ENCODE data around the gene AIRE.
A peak's percentile ranks its signal among the peaks of the same experiment; 100 is the strongest.
"Not testable (repeated sequence)": the region's sequence is repeated elsewhere in the genome, so short reads cannot be mapped to it uniquely, and the experiment has no call there.

The AIRE gene

DNA sequence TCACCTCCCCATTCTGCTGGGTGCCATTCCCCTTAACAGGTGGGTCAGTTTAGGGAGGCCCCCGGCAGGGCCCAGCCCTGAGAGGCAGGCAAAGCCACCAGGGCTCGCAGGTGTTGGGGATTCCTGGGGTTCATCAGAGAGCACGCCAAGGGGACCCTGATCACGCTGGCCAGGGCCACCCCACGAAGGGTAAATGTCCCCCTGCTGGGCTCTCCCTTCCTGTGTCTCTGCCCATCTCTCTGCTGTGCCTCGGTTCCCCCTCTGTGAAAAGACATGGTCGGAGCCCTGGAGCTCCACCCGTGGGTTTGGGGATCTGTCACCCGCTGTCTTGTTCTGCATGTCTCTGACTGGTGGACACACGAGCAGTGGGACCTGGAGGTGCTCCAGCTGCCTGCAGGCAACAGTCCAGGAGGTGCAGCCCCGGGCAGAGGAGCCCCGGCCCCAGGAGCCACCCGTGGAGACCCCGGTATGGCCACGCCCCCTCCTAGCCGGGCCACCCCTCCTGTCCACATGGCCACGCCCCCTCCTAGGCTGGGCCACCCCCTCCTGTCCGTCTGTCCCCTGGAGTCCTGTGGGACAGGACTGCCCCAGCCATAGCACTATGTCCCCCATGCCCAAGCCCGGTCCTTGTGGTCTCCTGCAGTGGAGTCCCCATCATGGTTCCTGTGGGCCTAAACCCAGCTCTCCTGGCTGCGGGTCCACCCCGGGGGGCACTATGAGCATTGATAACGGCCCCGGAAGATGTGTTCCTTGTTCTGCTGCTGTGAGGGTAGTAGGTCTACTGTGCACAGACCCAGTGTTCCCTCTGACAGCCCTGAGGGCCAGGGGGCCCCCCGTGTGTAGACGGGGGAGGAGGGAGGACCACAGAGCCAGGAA, 6.5 kb downstream of the AIRE start:
- DNase-seq (ENCODE audit: low spot score), result no peak

DNA sequence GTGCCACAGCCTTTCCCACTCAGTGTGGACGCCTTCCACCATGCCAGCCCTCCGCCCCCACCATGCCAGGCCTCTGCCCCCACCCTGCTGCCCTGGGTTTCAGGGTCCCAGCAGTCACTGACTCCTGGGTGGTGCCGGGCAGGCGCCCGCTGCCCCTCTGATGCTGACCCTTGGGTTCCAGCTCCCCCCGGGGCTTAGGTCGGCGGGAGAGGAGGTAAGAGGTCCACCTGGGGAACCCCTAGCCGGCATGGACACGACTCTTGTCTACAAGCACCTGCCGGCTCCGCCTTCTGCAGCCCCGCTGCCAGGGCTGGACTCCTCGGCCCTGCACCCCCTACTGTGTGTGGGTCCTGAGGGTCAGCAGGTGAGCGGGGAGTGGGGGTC, 7.1 kb downstream of the AIRE start:
- DNase-seq (ENCODE audit: low spot score), result no peak

DNA sequence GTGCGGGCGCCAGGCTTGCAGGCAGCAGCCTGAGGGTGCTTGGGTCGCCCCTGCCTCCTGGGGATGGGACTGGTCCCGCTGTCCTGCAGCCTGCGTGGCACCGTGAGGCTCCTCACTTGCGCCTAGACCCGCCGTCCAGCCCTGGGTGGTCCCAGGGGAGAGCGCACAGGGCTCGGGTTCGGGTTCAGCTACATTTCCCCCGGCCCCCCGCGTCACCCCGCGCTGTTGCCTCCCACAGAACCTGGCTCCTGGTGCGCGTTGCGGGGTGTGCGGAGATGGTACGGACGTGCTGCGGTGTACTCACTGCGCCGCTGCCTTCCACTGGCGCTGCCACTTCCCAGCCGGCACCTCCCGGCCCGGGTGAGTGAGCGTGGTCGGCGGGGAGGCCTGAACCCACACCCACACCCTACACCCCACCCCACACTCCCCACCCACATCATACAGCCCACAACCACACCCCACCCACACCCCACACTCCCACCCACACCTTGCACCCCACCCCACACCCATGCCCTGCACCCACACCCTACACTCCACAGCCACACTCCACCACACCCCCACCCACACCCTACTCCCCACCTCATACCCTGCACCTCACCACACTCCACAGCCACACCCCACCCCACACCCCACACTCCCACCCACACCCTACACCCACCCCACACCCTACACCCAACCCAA, 8.0 kb downstream of the AIRE start:
- DNase-seq (ENCODE audit: low spot score), result no peak

DNA sequence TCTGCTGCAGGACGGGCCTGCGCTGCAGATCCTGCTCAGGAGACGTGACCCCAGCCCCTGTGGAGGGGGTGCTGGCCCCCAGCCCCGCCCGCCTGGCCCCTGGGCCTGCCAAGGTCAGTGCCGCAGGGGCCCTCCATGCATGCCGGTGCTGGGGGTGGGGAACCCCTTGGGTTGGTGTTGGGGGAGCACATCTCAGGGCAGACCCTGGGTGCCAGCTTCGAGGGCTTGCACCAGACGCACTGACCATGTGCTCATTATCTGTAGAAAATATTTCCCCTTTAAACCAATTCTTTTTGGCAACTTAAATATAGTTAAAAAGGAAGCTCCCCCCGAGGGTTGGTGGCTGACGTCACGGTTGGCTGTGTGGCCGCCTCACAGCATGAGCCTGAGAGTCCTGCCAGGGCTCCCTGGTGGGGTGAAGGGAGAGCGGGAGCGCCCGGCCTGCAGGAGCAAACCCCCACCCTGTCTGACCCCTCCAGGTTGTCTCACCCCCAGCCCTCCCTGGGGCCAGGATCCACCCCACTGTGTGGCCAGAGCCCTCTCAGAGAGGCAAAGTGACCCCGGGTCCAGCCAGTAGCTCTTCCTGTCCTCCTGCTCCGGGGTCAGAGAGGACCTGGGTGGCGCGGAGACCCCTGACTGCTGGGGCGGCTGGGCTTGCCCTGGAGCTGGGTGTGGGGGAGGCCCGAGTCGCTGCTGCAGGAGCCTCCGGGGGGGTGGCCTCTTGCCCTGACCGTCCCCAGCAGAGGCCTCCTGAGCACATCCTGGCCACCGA, 8.9 kb downstream of the AIRE start:
- no peak for DNase-seq (ENCODE audit: low spot score)

DNA sequence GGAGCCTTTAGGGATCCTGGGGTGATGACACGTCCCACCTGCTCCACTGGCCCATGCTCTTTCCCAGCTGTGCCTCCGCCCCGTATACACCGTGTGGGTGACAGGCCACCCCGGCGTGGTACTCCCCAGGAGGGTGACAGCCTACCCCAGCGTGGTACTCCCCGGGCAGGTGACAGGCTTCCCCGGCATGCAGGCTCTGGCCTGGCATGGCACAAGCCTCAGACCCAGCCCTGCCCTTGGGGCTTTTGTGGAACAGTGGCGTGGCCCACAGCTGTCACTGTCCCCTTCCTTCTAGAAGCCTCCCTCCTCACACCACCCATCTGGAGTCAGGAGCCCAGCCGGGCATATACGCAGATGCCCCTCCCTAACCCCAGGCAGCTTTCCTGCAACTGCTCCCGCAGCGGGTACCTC, 9.5 kb downstream of the AIRE start:
- DNase-seq (ENCODE audit: low spot score), result peak; percentile 32

DNA sequence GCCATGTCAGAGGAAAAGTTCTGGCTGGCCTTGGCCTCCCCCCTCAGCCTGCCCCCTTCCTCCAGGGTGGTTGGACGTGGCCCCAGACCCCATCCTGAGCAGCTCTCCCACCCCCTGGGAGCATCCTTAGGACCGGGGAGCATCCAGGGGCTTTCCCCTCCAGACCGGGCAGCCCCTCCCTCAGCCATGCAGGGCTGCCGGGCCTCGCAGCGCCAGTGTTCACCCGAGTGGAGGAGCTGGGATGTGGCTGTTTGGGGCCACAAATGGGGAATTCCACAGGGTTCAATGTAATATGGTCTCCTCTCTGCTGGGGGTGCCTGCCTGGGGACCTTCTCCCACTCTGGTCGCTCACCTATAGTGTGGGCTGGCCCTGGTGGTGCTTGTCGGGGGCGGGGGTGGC, 10.0 kb downstream of the AIRE start:
- DNase-seq (ENCODE audit: low spot score), result no peak

DNA sequence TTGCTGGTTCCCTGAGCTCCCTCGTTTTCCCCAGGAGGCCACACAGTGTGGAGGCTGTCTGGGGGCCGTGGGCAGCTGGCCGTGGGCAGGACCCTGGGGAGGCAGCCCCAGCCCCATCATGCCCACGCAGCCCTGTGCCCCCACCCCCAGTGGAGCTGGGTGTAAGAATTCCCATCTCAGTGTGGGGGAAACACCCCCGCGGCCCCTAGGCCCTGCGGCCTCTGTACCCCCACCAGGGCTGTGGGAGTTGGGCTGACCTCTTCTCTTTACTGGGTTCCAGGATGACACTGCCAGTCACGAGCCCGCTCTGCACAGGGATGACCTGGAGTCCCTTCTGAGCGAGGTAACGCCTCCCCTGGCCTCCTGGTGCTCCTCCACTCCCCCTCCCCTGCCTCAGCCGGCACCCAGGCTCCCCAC, 10.4 kb downstream of the AIRE start:
- no peak for DNase-seq (ENCODE audit: low spot score)

DNA sequence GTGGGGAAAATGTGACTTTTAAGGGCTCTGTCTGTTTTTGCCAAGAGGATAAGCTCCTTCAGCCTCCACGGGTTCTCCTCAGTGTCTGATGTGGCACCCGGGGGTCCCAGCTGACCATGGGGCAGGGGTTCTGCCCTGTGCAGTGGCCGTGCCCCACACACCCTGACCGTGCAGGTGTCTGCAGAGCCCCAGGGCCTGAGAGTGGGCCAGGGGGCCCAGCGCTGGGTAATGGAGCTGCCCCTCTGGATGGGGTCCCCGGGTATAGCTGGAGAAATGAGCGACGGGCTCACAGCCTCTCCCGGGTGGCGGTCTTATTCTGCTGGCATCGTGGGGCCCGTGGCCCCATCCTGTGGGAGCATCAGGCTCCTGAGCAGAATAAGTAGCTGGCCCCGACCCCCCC, 11.2 kb downstream of the AIRE start:
- DNase-seq (ENCODE audit: low spot score), result no peak

DNA sequence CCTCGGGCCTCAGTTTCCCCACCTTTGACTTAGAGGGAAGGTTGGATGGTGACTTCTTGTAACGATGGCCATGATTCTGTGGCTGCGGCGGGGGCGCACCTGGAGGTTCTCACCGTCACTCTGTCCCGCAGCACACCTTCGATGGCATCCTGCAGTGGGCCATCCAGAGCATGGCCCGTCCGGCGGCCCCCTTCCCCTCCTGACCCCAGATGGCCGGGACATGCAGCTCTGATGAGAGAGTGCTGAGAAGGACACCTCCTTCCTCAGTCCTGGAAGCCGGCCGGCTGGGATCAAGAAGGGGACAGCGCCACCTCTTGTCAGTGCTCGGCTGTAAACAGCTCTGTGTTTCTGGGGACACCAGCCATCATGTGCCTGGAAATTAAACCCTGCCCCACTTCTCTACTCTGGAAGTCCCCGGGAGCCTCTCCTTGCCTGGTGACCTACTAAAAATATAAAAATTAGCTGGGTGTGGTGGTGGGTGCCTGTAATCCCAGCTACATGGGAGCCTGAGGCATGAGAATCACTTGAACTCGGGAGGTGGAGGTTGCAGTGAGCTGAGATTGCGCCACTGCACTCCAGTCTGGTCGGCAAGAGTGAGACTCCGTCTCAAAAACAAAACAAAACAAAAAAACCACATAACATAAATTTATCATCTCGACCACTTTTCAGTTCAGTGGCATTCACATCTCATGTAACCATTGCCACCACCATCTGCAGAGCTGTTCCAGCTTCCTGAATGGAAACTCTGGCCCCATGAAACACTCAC, 12.0 kb downstream of the AIRE start:
- peak; percentile 82 for DNase-seq (ENCODE audit: low spot score)

DNA sequence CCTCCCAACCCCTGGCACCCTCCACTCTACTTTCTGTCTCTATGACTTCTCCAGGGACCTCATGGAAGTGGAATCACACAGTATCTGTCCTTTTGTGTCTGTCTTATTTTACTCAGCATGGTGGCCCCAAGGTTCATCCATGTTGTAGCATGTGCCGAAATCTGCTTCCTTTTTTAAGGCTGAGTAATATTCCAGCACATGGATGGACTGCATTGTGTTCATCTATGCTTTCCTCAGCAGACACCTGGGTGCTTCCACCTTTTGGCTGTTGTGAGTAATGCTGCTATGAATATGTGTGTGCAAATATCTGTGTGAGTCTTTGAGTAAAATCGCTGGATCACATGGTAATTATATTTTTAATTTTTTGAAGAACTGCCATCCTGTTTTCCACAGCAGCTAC, 12.6 kb downstream of the AIRE start:
- DNase-seq (ENCODE audit: low spot score), result peak; percentile 64

DNA sequence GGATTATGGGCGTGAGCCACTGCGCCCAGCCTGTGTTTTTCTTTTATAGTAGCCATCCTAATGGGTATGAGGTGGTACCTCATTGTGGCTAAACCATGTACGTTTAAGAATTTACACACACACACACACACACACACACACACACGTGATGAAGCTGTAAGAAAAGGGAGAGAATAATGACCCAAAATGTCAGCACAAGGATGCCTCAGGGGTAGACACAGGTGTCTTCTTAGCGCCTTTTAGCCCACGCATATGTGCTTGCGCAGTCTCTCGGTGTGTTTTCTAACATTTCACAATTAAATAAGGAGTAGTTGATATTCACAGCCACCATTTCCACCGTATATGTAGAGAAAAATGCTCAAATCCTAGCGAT, 13.4 kb downstream of the AIRE start:
- no peak for DNase-seq (ENCODE audit: low spot score)

DNA sequence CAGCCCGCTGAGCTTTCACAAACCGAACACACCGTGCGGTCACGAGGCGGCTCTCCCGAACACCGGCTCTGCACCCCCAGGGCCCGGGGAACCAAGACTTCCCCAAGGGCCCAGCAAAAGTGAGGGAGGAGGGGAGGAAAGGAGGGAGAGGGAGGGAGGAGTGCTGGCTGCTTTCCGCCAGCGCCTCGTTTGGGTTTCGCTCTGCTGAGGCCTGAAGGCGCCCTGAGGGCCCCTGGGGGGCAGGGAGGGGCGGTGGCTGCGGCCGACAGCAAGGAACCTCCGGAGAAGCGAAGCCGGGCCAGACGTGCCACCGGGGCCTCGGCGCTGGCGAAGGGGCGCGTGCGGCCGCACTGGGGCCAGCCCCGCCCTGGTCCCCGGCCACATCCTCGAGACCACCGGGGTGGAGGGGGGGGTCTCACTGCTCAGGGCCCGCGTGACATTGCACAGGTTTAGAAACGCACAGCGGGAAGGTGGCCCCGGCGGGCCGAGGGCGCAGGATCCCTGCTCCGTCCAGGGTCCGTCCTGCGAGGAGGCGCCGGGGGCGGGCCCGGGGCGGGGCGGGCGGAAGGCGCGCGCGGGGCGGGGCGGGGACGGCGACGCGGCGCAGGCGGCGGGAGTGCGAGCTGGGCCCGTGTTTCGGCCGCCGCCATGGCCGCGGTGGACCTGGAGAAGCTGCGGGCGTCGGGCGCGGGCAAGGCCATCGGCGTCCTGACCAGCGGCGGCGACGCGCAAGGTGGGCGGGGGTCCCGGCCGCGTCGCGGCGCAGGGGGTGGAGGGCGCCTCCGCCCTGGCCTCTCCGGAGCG, 14.0 kb downstream of the AIRE start, which contains the start of gene PFKL:
TSS of gene PFKL (plus strand) at position 596 of the 804 bp plus-strand sequence. CDS start at position 649, 53 bp downstream.
- DNase-seq (ENCODE audit: low spot score), result peak; percentile 69

DNA sequence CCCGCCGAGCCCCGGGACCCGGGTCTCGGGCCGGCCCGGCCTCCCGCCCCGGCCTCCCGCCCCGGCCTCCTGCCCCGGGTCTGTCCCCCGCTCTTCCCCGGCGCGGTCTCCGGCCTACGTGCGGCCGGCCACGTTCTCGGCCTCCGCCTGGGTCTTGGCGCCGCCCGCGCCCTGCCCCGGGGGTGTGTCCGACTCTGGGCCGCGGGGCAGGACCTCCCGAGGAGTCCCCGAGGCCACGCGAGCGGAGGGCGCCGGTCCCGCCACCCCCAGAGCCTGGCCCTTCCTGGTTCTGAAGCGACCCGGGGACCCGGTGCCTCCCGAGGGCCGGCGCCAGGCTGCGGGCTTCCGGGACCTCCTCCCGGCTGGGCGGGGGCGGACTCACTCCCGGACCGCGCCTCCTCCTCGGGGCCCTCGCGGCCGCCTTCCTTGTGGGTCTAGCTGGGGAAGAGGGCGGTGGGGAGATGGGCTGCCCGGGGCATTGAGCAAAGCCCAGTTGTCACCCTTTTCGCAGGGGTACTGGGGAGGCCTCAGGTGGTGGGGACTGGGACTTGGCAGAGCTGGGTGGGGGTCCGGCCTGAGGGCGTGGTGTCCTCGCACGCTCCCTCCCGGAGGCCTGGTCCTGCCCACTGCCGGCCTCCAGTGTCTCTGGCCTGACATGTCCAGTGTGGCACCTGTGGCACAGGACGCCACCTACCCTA, 14.7 kb downstream of the AIRE start:
- DNase-seq (ENCODE audit: low spot score), result peak; percentile 52

DNA sequence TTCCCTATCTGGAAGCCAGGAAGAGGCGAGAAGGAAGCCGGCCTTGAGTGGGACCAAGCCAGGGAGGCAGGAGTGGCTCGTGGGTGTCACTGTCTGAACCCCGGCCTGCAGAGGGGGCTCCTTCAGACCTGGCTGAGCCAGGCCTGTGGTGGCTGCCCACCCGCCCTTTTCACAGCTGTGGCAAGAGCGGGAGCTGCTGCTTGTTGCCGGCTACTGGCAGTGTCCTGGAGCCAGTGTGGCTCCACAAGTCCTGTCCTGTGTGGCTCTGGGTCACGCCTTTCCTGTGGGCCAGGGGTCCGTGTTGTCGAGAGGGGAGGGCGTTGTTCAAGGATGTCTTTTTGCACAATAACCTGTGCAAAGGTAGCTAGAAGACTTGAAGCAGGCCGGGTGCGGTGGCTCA, 15.5 kb downstream of the AIRE start:
- no peak for DNase-seq (ENCODE audit: low spot score)

DNA sequence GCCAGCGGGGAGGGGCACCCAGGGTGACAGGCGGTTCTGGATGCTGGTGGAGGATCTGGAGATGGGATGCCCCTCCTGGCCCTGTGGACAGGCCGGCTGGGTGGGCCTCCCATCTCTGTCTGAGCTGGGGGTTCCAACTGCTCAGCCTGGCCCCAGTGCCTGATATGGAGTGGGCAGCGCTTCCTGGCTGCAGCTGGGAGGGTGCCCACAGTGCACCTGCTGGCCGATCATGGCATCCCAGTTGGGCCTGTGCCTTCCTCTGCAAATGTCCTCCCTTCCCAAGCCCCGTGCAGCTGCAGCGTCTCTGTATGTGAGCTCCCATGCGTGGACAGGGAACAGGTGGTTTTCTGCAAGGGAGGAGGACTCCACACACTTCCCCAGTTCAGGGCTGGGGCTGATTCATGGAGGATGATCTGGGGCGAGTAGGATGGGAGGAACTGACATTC, 16.3 kb downstream of the AIRE start:
- DNase-seq (ENCODE audit: low spot score), result no peak

DNA sequence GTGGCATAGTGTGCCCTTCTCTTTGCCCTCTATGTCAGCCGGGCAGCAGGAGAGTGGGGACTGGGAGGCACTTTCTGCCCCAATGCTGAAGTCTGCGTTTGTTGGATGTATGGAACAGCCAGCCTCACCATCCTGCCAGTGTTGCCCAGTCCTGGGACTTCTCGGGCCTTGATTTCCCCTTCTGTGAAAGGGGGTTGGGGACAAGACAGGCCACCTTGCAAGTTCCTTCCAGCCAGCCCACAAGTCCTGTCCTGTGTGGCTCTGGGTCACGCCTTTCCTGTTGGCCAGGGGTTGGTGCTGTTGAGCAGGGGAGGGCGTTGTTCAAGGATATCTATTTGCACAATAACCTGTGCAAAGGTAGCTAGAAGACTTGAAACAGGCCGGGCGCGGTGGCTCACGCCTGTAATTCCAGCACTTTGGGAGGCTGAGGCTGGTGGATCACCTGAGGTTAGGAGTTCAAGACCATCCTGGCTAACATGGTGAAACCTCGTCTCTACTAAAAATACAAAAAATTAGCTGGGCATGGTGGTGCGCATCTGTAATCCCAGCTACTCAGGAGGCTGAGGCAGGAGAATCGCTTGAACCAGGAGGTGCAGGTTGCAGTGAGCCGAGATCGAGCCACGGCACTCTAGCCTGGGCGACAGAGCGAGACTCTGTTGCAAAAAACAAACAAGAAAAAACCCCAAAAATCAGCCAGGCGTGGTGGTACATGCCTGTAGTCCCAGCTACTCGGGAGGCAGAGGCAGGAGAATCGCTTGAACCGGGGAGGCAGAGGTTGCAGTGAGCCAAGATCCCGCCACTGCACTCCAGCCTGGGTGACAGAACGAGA, 17.1 kb downstream of the AIRE start:
- not testable (repeated sequence) for DNase-seq (ENCODE audit: low spot score)

DNA sequence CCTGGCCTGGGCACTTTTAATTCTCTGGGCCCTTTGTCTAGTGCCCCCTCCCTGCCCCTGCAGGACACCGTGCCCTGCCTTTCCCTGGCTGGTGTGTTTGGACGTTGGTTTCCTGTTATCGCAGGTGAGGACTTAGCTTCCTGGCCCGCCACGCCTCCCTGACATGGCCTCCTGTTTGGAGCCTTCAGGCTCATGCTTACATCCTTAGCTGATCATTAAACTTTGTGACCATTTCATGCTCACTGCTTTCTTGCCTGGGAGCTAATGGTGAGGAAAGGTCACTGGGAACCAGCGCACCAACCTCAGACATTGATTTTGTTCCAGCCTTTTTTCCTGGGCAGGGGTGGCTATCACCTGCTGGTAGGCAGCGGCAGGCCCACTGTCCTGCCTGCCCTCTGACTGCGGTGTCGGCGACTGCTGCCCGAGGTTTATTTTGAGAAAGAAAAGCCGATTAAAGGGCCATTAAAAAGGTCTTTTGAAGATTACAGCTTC, 17.9 kb downstream of the AIRE start:
- no peak for DNase-seq (ENCODE audit: low spot score)

DNA sequence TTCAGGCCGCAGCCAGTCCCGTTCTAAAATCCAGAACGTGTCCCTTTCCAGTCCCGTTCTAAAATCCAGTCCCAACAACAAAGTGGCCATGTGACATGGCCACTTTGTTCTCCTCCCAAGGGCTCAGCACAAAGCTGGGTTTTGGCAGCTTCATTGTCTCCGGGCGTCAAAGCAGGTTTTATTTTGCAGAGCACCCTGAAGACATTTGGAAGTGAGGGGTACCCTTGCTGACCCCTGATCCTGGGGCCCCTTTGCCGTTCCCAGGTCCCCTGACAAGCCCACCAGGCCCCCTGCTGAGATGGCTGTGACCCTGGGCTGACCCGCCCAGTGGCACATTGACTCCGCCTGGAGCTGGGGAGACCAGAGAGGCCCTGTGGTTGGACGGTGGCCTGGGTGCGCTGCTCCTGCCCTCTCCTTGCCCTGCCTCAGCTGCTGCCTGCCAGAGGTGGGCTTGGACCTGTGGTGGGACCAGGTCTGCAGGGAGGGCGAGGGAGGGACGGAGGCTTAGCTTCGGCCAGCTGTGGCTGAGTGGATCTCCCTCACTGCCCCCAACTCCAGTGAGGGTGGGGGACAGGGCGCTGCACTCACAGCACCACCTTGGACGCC, 18.4 kb downstream of the AIRE start:
- DNase-seq (ENCODE audit: low spot score), result no peak

DNA sequence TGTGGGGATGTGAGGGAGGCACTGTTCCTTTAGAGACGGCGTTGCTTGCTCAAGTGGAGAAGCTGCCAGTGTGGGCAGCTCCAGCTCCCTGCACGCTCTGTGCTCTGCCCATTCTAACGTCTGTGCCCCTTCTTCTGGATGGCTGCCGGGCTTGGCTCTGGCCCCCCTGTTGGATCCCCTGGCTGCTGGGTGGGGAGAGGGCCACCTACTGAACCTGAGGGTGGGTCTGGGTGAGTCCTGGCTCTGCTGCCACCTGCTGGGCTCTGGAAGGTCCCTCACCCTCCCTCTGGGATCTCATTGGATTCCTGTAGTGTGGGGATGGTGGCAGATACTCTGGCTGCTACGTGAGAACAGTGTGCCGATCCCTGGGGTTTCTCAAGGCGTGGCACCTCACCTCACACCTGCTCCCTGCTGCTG, 19.2 kb downstream of the AIRE start:
- peak; percentile 70 for DNase-seq (ENCODE audit: low spot score)

All from NAMALWA (cell line).